Neural cell (in vitro differentiated cells): ENCODE measurements around the gene ELFN1. TPM values are rescaled to one million over a fixed set of nuclear protein-coding genes. Genes with fewer than 3 reads are reported as not detected.

Experiments used
- H2AFZ ChIP-seq: fragments of 200-600, 300-800 bp; sonication (generic), shearing (Covaris generic); 2 replicates; pipeline ENCODE4 v1.6.0; 2014; ENCODE audit warnings: low read depth, mild to moderate bottlenecking, antibody characterized with exemption, low read length, moderate library complexity
- H3F3A ChIP-seq: fragments of 200-600 bp; shearing (Covaris generic); 2 replicates; pipeline ENCODE4 v1.6.1; 2016; ENCODE audit warnings: mild to moderate bottlenecking, moderate library complexity, mixed read lengths, antibody characterized with exemption, low read length; ENCODE audit not compliant: insufficient read depth, poor library complexity, severe bottlenecking
- H3K27ac ChIP-seq: fragments of 200-600, 300-800 bp; sonication (generic), shearing (Covaris generic); 2 replicates; pipeline ENCODE4 v1.5.1; 2014; ENCODE audit warnings: mild to moderate bottlenecking, low read length, moderate library complexity
- H3K27me3 ChIP-seq: fragments of 300-800, 200-600 bp; sonication (generic), shearing (Covaris generic); 2 replicates; pipeline ENCODE4 v1.6.0; 2014; ENCODE audit warnings: mild to moderate bottlenecking, low read depth, low read length, moderate library complexity; ENCODE audit not compliant: insufficient read depth
- H3K36me3 ChIP-seq: fragments of 300-800, 200-600 bp; sonication (generic), shearing (Covaris generic); 2 replicates; pipeline ENCODE4 v1.5.1; 2014; ENCODE audit warnings: mild to moderate bottlenecking, antibody characterized with exemption, low read length, moderate library complexity; ENCODE audit not compliant: insufficient read depth
- H3K4me2 ChIP-seq: fragments of 300-800, 200-600 bp; sonication (generic), shearing (Covaris generic); 2 replicates; pipeline ENCODE4 v1.6.0; 2014; ENCODE audit warnings: mild to moderate bottlenecking, low read length
- H3K4me3 ChIP-seq: fragments of 300-800, 200-600 bp; sonication (generic), shearing (Covaris generic); 2 replicates; pipeline ENCODE4 v1.5.1; 2014; ENCODE audit warnings: mild to moderate bottlenecking, low read length, moderate library complexity
- H3K79me2 ChIP-seq: fragments of 200-600 bp; shearing (Covaris generic); replicated peaks from 2 replicates; pipeline ENCODE4 v1.6.0; 2014; ENCODE audit warnings: mild to moderate bottlenecking, low read length, moderate library complexity; ENCODE audit not compliant: insufficient read depth
- H3K9ac ChIP-seq: fragments of 300-800, 200-600 bp; sonication (generic), shearing (Covaris generic); 2 replicates; pipeline ENCODE4 v1.6.1; 2016; ENCODE audit warnings: mild to moderate bottlenecking, low read length, mixed read lengths
- H3K9me2 ChIP-seq: fragments of 200-600 bp; shearing (Covaris generic); 2 replicates; pipeline ENCODE4 v1.6.1; 2016; ENCODE audit warnings: mild to moderate bottlenecking, low read length, mixed read lengths; ENCODE audit not compliant: insufficient read depth
- H3K9me3 ChIP-seq: fragments of 200-600, 300-800 bp; sonication (generic), shearing (Covaris generic); 2 replicates; pipeline ENCODE4 v1.6.1; 2016; ENCODE audit warnings: mild to moderate bottlenecking, mixed run types, low read length, moderate library complexity, mixed read lengths
- H4K20me1 ChIP-seq: fragments of 200-600 bp; shearing (Covaris generic); 2 replicates; pipeline ENCODE4 v1.6.1; 2016; ENCODE audit warnings: mild to moderate bottlenecking, mixed run types; ENCODE audit not compliant: insufficient read depth
- CTCF ChIP-seq: fragments of 450-650 bp; IDR thresholded peaks from 2 replicates; pipeline ENCODE4 v1.5.1; 2014; ENCODE audit warnings: antibody characterized with exemption, mild to moderate bottlenecking, moderate library complexity; ENCODE audit not compliant: poor library complexity, severe bottlenecking
- EP300 ChIP-seq: fragments of 450-650 bp; conservative IDR thresholded peaks from 2 replicates; pipeline ENCODE4 v1.6.1; 2014; ENCODE audit warnings: antibody characterized with exemption, mild to moderate bottlenecking, moderate library complexity; ENCODE audit not compliant: poor library complexity, severe bottlenecking
- EZH2 ChIP-seq: fragments of 200-600, 300-800 bp; shearing (Covaris generic), sonication (generic); IDR thresholded peaks from 2 replicates; pipeline ENCODE4 v1.6.1; 2014; ENCODE audit warnings: antibody characterized with exemption, low read length, borderline replicate concordance, mild to moderate bottlenecking; ENCODE audit not compliant: insufficient read depth, poor library complexity, severe bottlenecking
- MXI1 ChIP-seq: fragments of 450-650 bp; conservative IDR thresholded peaks from 2 replicates; pipeline ENCODE4 v1.6.1; 2014; ENCODE audit warnings: antibody characterized with exemption, mild to moderate bottlenecking; ENCODE audit not compliant: poor library complexity, severe bottlenecking
- POLR2AphosphoS5 ChIP-seq: IDR thresholded peaks from 2 replicates; pipeline ENCODE4 v1.6.1; 2012
- RAD21 ChIP-seq: fragments of 450-650 bp; conservative IDR thresholded peaks from 2 replicates; pipeline ENCODE4 v1.6.1; 2014; ENCODE audit warnings: antibody characterized with exemption, mild to moderate bottlenecking, moderate library complexity
- REST ChIP-seq: IDR thresholded peaks from 2 replicates; pipeline ENCODE4 v1.6.1; 2012; ENCODE audit warnings: borderline replicate concordance
- SMC3 ChIP-seq: fragments of 450-650 bp; conservative IDR thresholded peaks from 2 replicates; pipeline ENCODE4 v1.6.1; 2014; ENCODE audit warnings: antibody characterized with exemption, mild to moderate bottlenecking, moderate library complexity; ENCODE audit not compliant: poor library complexity
- TAF1 ChIP-seq: IDR thresholded peaks from 2 replicates; pipeline ENCODE4 v1.6.1; 2012; ENCODE audit warnings: low read depth
- polyA plus RNA-seq: library from polyadenylated mRNA; depleted of rRNA; stranded (reverse); fragments of >200 nt; gene quantifications from 2 replicates; pipeline ENCODE4 v1.2.3, GENCODE V29; 2014

The ELFN1 gene
- polyA plus RNA-seq, 1 donor from 2014 or later = 11.8 TPM

GRCh38 chr7:1732645-1733044 is 62.6 kb downstream of the ELFN1 start:
- H3K27me3 ChIP-seq = no peaks in the 10 kb centered on the region
- H3F3A ChIP-seq = no peaks in the 10 kb centered on the region
- no peaks in the 10 kb centered on the region for H4K20me1 ChIP-seq
- no peaks in the 10 kb centered on the region for H3K9me2 ChIP-seq
- H3K9ac ChIP-seq = no peak overlapping the region
- no peaks in the 10 kb centered on the region for H3K9me3 ChIP-seq
- no peak overlapping the region for H3K27ac ChIP-seq
- no peak overlapping the region for H3K4me2 ChIP-seq
- TF ChIP-seq MXI1 (no peak), RAD21 (no peak), POLR2AphosphoS5 (no peak), CTCF (no peak)
- H3K4me3 ChIP-seq = no peak overlapping the region
- H3K79me2 ChIP-seq = no peaks in the 10 kb centered on the region
- no peak overlapping the region for H2AFZ ChIP-seq
- H3K36me3 ChIP-seq = peaks cover 8% of the 10 kb centered on the region

GRCh38 chr7:1733206-1733907 is 63.3 kb downstream of the ELFN1 start:
- Histone ChIP-seq H3K4me2 (no peak overlapping the region), H3K27ac (no peak overlapping the region), H3K9me2 (no peaks in the 10 kb centered on the region), H3K36me3 (peaks cover 8% of the 10 kb centered on the region), H3K9me3 (no peaks in the 10 kb centered on the region), H3K4me3 (no peak overlapping the region), H3F3A (no peaks in the 10 kb centered on the region), H3K27me3 (no peaks in the 10 kb centered on the region), H4K20me1 (no peaks in the 10 kb centered on the region), H3K9ac (no peak overlapping the region), H3K79me2 (no peaks in the 10 kb centered on the region), H2AFZ (no peak overlapping the region)
- TF ChIP-seq POLR2AphosphoS5 (no peak), SMC3 (no peak), CTCF (no peak), TAF1 (no peak), EZH2 (no peak), RAD21 (no peak), REST (no peak), EP300 (no peak), MXI1 (no peak)
